ENCODE results near the gene STT3B.

GRCh38 chr3:31488475-31489017 is 44.2 kb upstream of the STT3B start:
- TF ChIP-seq ZNF274 (IDR thresholded peaks at IDR 0.05; ENCODE audit: low read depth, low read length) (no peak), SUZ12 (IDR thresholded peaks at IDR 0.05; ENCODE audit: extremely low read depth, insufficient read depth, insufficient read length) (no peak), YY1 (IDR thresholded peaks at IDR 0.05; ENCODE audit: insufficient read depth, insufficient read length) (no peak)

All from NT2/D1 (cell line).